Natural killer cell (primary cell): Measurements from ENCODE around the gene CFAP61. TPM values are rescaled to one million over a fixed set of nuclear protein-coding genes. Genes with fewer than 3 reads are reported as not detected.
A peak's percentile ranks its signal among the peaks of the same experiment; 100 is the strongest.

Source experiments
- ATAC-seq, 3 donors: fragments of 150-1000 bp in 2 of 3; fragments of 200-7000 bp in 1 of 3; cut with Tn5 transposase; 1 replicate in 1 of 3; 2 replicates in 2 of 3; pipeline ENCODE4 v1.10.0; 2021; ENCODE audit warnings: mild to moderate bottlenecking in 2 of 3, moderate library complexity in 2 of 3
- DNase-seq, 2 donors: peaks; one replicate each; pipeline versions ENCODE4 v3.0.0 to v3.0.0-alpha.2; 2013 to 2021; ENCODE audit warnings: mixed read lengths in 1 of 2
- H3K27ac ChIP-seq: one replicate; pipeline ENCODE4 v1.5.1; 2013; ENCODE audit warnings: mild to moderate bottlenecking, low read length
- H3K27me3 ChIP-seq: one replicate; pipeline ENCODE4 v1.6.1; 2013; ENCODE audit warnings: low read length; ENCODE audit not compliant: control insufficient read depth, insufficient read depth
- H3K36me3 ChIP-seq: one replicate; pipeline ENCODE4 v1.6.1; 2013; ENCODE audit warnings: low read length; ENCODE audit not compliant: control insufficient read depth, insufficient read depth
- H3K4me1 ChIP-seq: one replicate; pipeline ENCODE4 v1.6.1; 2013; ENCODE audit warnings: low read length; ENCODE audit not compliant: control insufficient read depth, insufficient read depth
- H3K4me3 ChIP-seq: one replicate; pipeline ENCODE4 v1.5.1; 2013; ENCODE audit warnings: low read length
- H3K9me3 ChIP-seq: one replicate; pipeline ENCODE4 v1.6.1; 2013; ENCODE audit warnings: low read length; ENCODE audit not compliant: control insufficient read depth, insufficient read depth
- H3K27ac Mint-ChIP-seq, 2 donors: one replicate each; pipeline ENCODE4 v1.8.0; 2022; ENCODE audit warnings: mild to moderate bottlenecking in 2 of 2, mixed read lengths in 2 of 2, moderate library complexity in 1 of 2
- H3K27me3 Mint-ChIP-seq, 2 donors: one replicate each; pipeline ENCODE4 v1.8.0; 2022; ENCODE audit warnings: low read depth in 2 of 2, mixed read lengths in 2 of 2
- H3K36me3 Mint-ChIP-seq: one replicate; pipeline ENCODE4 v1.8.0; 2022; ENCODE audit warnings: mixed read lengths
- H3K4me1 Mint-ChIP-seq, 2 donors: one replicate each; pipeline ENCODE4 v1.8.0; 2022; ENCODE audit warnings: mixed read lengths in 2 of 2
- H3K4me3 Mint-ChIP-seq: one replicate; pipeline ENCODE4 v1.8.0; 2022; ENCODE audit warnings: mild to moderate bottlenecking, moderate library complexity, mixed read lengths
- H3K9me3 Mint-ChIP-seq, 2 donors: one replicate each; pipeline ENCODE4 v1.8.0; 2022; ENCODE audit warnings: mixed read lengths in 2 of 2
- CTCF ChIP-seq: fragments of 200-600 bp; IDR thresholded peaks from one replicate; pipeline ENCODE4 v1.8.0; 2022; ENCODE audit warnings: antibody characterized with exemption
- WGBS: methylation state at CpG from one replicate; pipeline ENCODE4 v1.1.7; 2013; ENCODE audit warnings: missing lambda C conversion rate; ENCODE audit not compliant: insufficient coverage; 5-methylcytosine and 5-hydroxymethylcytosine counted together
- intact Hi-C: fragments of 100-400 bp; cut with micrococcal nuclease; formaldehyde crosslinking; loops from one replicate; pipeline ENCODE4 v1.14.2; 2022
- total RNA-seq, 4 donors: library from RNA; stranded (reverse); fragments of 120-200 nt in 1 of 4; gene quantifications; one replicate each; pipeline versions ENCODE4 v1.2.3 to v1.2.4, GENCODE V29; 2013 to 2022

Gene CFAP61
- total RNA-seq, 3 donors from 2014 or later (not counting 1 experiment from before 2014, with no cell fraction given), result 1.0 to 2.1 (median 1.3) TPM

GRCh38 chr20:20206788-20207187, 154.5 kb downstream of the CFAP61 start:
- ATAC-seq (no peak), DNase-seq (no peak)
- H3K4me1 Mint-ChIP-seq, result peaks cover 64 to 68% of the 10 kb centered on the region in 2 donors
- Histone ChIP-seq H3K4me1 (peaks cover 22% of the 10 kb centered on the region), H3K27ac (no peak overlapping the region), H3K4me3 (no peak overlapping the region), H3K36me3 (no peaks in the 10 kb centered on the region), H3K27me3 (no peaks in the 10 kb centered on the region), H3K9me3 (no peaks in the 10 kb centered on the region)
- peak overlapping the region; percentile 73 for H3K4me3 Mint-ChIP-seq
- no peaks in the 10 kb centered on the region for H3K27me3 Mint-ChIP-seq
- TF ChIP-seq CTCF, result no peak
- no peaks in the 10 kb centered on the region for H3K9me3 Mint-ChIP-seq
- WGBS, result 82% methylated on average over 1 of the region's 1 CpG
- no peaks in the 10 kb centered on the region for H3K36me3 Mint-ChIP-seq
- intact Hi-C loops, result loop anchor here (1.0 to 2.0 kb wide), 2 partner anchors 10 to 26 kb away; no protein-coding TSS in a partner anchor
- peak overlapping the region; percentile 92 to 93 for H3K27ac Mint-ChIP-seq

- intact Hi-C loops, result loop anchor here (1.0 to 2.0 kb wide), 2 partner anchors 9 to 26 kb away; no protein-coding TSS in a partner anchor
- DNase-seq, result no peak
- Histone ChIP-seq H3K4me1 (peaks cover 22% of the 10 kb centered on the region), H3K9me3 (no peaks in the 10 kb centered on the region), H3K27ac (peak overlapping the region; percentile 75), H3K4me3 (no peak overlapping the region), H3K27me3 (no peaks in the 10 kb centered on the region), H3K36me3 (no peaks in the 10 kb centered on the region)
- Mint-ChIP-seq H3K27ac (peak overlapping the region; percentile 92 to 93), H3K27me3 (no peaks in the 10 kb centered on the region), H3K9me3 (no peaks in the 10 kb centered on the region), H3K4me3 (peak overlapping the region; percentile 73), H3K4me1 (peaks cover 68% of the 10 kb centered on the region in 2 donors), H3K36me3 (no peaks in the 10 kb centered on the region)
- 66% methylated on average over 6 of the region's 6 CpGs for WGBS
- peak in 2 of 3 donors; percentile 1 to 3 for ATAC-seq
- TF ChIP-seq CTCF, result no peak
These were observed 155.0 kb downstream of the CFAP61 start for GRCh38 chr20:20207291-20207690.

- 49% methylated on average over 7 of the region's 7 CpGs for WGBS
- Mint-ChIP-seq H3K36me3 (no peaks in the 10 kb centered on the region), H3K9me3 (no peaks in the 10 kb centered on the region), H3K4me1 (peaks cover 68 to 70% of the 10 kb centered on the region in 2 donors), H3K4me3 (peak overlapping the region; percentile 73), H3K27ac (peak overlapping the region; percentile 92 to 93), H3K27me3 (no peaks in the 10 kb centered on the region)
- TF ChIP-seq CTCF, result no peak
- peak overlapping the region; percentile 75 for H3K27ac ChIP-seq
- intact Hi-C loops, result loop anchor here (1.0 to 2.0 kb wide), 2 partner anchors 8 to 27 kb away; no protein-coding TSS in a partner anchor
- H3K36me3 ChIP-seq, result no peaks in the 10 kb centered on the region
- DNase-seq (peak; percentile 40 to 57), ATAC-seq (peak; percentile 86 to 95 (median 93))
- H3K9me3 ChIP-seq, result no peaks in the 10 kb centered on the region
- no peak overlapping the region for H3K4me3 ChIP-seq
- peaks cover 22% of the 10 kb centered on the region for H3K4me1 ChIP-seq
- H3K27me3 ChIP-seq, result no peaks in the 10 kb centered on the region
These were observed 155.5 kb downstream of the CFAP61 start for GRCh38 chr20:20207872-20208271.

- Histone ChIP-seq H3K36me3 (no peaks in the 10 kb centered on the region), H3K4me3 (no peak overlapping the region), H3K4me1 (peaks cover 20% of the 10 kb centered on the region), H3K9me3 (no peaks in the 10 kb centered on the region), H3K27ac (no peak overlapping the region), H3K27me3 (no peaks in the 10 kb centered on the region)
- WGBS, result 92% methylated on average over 5 of the region's 5 CpGs
- intact Hi-C loops, result loop anchor here (10.0 kb wide), 3 partner anchors 155 to 505 kb away; partner anchors contain the start of genes INSM1 and RALGAPA2
- Mint-ChIP-seq H3K4me1 (peaks cover 61% of the 10 kb centered on the region in 2 donors), H3K27ac (peak overlapping the region; percentile 92 to 93), H3K4me3 (no peak overlapping the region), H3K27me3 (no peaks in the 10 kb centered on the region), H3K36me3 (no peaks in the 10 kb centered on the region), H3K9me3 (no peaks in the 10 kb centered on the region)
- no peak for TF ChIP-seq CTCF
- DNase-seq, result no peak
- ATAC-seq, result no peak
These were observed 157.4 kb downstream of the CFAP61 start for GRCh38 chr20:20209684-20210083.
